Peyer's patch (tissue), 4 donors: ENCODE data around the gene LGMN.

ENCODE experiments used
- POLR2A ChIP-seq, 2 donors: fragments of 450-650 bp; IDR thresholded peaks; one replicate each; pipeline ENCODE4 v1.5.1; 2017; ENCODE audit warnings: antibody characterized with exemption in 2 of 2, mild to moderate bottlenecking in 2 of 2, moderate library complexity in 2 of 2
- TF ChIP-seq, protein P1 (sequence below), 6 experiments: fragments of 450-650 bp in 4 of 6; fragments of 200-600 bp in 2 of 6; sonication (generic) in 1 of 6; IDR thresholded peaks; one replicate each; pipeline ENCODE4 v1.5.1; 2017 to 2019; ENCODE audit warnings: antibody characterized with exemption in 6 of 6, mild to moderate bottlenecking in 3 of 6, moderate library complexity in 1 of 6

DNA sequence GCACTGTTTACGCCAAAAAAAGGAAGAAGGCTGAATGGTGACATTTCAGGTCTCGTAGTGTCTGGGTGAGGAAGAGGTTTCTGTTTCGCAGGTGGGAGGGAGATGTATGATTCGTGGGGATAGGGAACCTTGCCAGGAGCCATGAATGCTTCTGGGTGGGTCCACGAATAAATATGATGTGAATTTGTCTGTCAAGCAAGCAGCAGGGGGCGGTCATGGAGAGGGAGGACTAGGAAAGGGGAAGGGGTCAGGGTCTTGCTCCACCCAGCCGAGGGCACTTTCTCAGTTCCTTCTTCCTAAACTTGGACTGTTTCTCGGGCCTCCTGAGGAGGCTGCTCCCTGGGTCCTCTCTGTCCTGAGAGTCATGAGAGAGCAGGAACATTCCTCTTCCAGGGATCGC is 72.5 kb downstream of the LGMN start:
- TF ChIP-seq, protein P1, sequence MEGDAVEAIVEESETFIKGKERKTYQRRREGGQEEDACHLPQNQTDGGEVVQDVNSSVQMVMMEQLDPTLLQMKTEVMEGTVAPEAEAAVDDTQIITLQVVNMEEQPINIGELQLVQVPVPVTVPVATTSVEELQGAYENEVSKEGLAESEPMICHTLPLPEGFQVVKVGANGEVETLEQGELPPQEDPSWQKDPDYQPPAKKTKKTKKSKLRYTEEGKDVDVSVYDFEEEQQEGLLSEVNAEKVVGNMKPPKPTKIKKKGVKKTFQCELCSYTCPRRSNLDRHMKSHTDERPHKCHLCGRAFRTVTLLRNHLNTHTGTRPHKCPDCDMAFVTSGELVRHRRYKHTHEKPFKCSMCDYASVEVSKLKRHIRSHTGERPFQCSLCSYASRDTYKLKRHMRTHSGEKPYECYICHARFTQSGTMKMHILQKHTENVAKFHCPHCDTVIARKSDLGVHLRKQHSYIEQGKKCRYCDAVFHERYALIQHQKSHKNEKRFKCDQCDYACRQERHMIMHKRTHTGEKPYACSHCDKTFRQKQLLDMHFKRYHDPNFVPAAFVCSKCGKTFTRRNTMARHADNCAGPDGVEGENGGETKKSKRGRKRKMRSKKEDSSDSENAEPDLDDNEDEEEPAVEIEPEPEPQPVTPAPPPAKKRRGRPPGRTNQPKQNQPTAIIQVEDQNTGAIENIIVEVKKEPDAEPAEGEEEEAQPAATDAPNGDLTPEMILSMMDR (IDR thresholded peaks at IDR 0.05): no peak
- no peak for TF ChIP-seq POLR2A (IDR thresholded peaks at IDR 0.05)
